Esophagus (tissue), 2 donors: ENCODE data around the gene PPP1R13B. TPM values are rescaled to one million over a fixed set of nuclear protein-coding genes. Genes with fewer than 3 reads are reported as not detected.

Source experiments
- H3K27ac ChIP-seq, 2 donors: one replicate each; pipeline ENCODE4 v1.5.1; 2013; ENCODE audit warnings: low read depth in 2 of 2, mild to moderate bottlenecking in 2 of 2, inconsistent platforms in 1 of 2, low read length in 1 of 2, moderate library complexity in 1 of 2
- H3K27me3 ChIP-seq, 2 donors: one replicate each; pipeline ENCODE4 v1.6.1; 2013; ENCODE audit warnings: low read length in 2 of 2, control low read depth in 1 of 2, mild to moderate bottlenecking in 1 of 2; ENCODE audit not compliant: insufficient read depth in 2 of 2, control insufficient read depth in 1 of 2
- H3K36me3 ChIP-seq, 2 donors: one replicate each; pipeline ENCODE4 v1.6.1; 2013; ENCODE audit warnings: low read length in 1 of 2; ENCODE audit not compliant: control insufficient read depth in 2 of 2, insufficient read depth in 2 of 2
- H3K4me1 ChIP-seq, 2 donors: one replicate each; pipeline ENCODE4 v1.6.1; 2013; ENCODE audit warnings: low read length in 1 of 2; ENCODE audit not compliant: control insufficient read depth in 2 of 2, insufficient read depth in 2 of 2
- H3K4me3 ChIP-seq, 2 donors: one replicate each; pipeline ENCODE4 v1.5.1; 2013; ENCODE audit warnings: low read length in 2 of 2, mild to moderate bottlenecking in 2 of 2, low read depth in 1 of 2, moderate library complexity in 1 of 2
- H3K9me3 ChIP-seq, 2 donors: one replicate each; pipeline ENCODE4 v1.6.1; 2013; ENCODE audit warnings: mild to moderate bottlenecking in 2 of 2, low read depth in 1 of 2, low read length in 1 of 2, moderate library complexity in 1 of 2; ENCODE audit not compliant: control insufficient read depth in 2 of 2, insufficient read depth in 1 of 2
- WGBS, 2 donors: extraction: QIAGEN DNeasy Blood & Tissue Kit; methylation state at CpG; one replicate each; pipeline ENCODE4 v1.1.7; 2013; 5-methylcytosine and 5-hydroxymethylcytosine counted together
- polyA plus RNA-seq, 2 donors: library from polyadenylated mRNA; stranded (reverse); fragments of 200-250 nt; gene quantifications; one replicate each; pipeline ENCODE4 v1.2.3, GENCODE V29; 2013
- donor health status: healthy with polysubstance abuse.
- donor health status: Bipolar disorder and iron deficiency.

The PPP1R13B gene
- polyA plus RNA-seq, 2 donors = 16.4 to 28.4 TPM

- H3K4me1 ChIP-seq = peaks cover 25 to 55% of the 10 kb centered on the region in 2 donors
- no peak overlapping the region for H3K27ac ChIP-seq
- H3K27me3 ChIP-seq = no peaks in the 10 kb centered on the region
- peaks cover 4 to 43% of the 10 kb centered on the region in 2 donors for H3K36me3 ChIP-seq
- 86 to 88% methylated on average over 16 of the region's 16 CpGs for WGBS, 2 donors
- H3K9me3 ChIP-seq = no peaks in the 10 kb centered on the region
- no peak overlapping the region for H3K4me3 ChIP-seq
Observed at GRCh38 chr14:103725739-103726395, 121.5 kb downstream of the PPP1R13B start.

GRCh38 chr14:103725001-103725682 lies 122.2 kb downstream of the PPP1R13B start:
- Histone ChIP-seq H3K9me3 (no peaks in the 10 kb centered on the region), H3K4me1 (peaks cover 20 to 48% of the 10 kb centered on the region in 2 donors), H3K36me3 (peaks cover 4 to 36% of the 10 kb centered on the region in 2 donors), H3K27ac (no peak overlapping the region), H3K27me3 (no peaks in the 10 kb centered on the region), H3K4me3 (no peak overlapping the region)
- 92 to 94% methylated on average over 29 of the region's 29 CpGs for WGBS, 2 donors

- WGBS, 2 donors = 35 to 43% methylated on average over 20 of the region's 20 CpGs
- H3K36me3 ChIP-seq = peaks cover 0 to 27% of the 10 kb centered on the region in 2 donors
- H3K4me3 ChIP-seq = no peak overlapping the region
Observed at GRCh38 chr14:103724116-103724515, 123.3 kb downstream of the PPP1R13B start.

GRCh38 chr14:103723748-103724081 lies 123.7 kb downstream of the PPP1R13B start:
- Histone ChIP-seq H3K4me3 (no peak overlapping the region), H3K27me3 (no peaks in the 10 kb centered on the region), H3K36me3 (peaks cover 0 to 23% of the 10 kb centered on the region in 2 donors), H3K4me1 (peaks cover 17 to 44% of the 10 kb centered on the region in 2 donors), H3K27ac (peak overlapping the region; percentile 63 to 73), H3K9me3 (no peaks in the 10 kb centered on the region)
- WGBS, 2 donors = 76 to 81% methylated on average over 7 of the region's 7 CpGs

More at GRCh38 chr14:103724116-103724515, 123.3 kb downstream of the PPP1R13B start:
- peak overlapping the region; percentile 63 to 73 for H3K27ac ChIP-seq
- H3K27me3 ChIP-seq = no peaks in the 10 kb centered on the region
- H3K4me1 ChIP-seq = peaks cover 17 to 42% of the 10 kb centered on the region in 2 donors
- H3K9me3 ChIP-seq = no peaks in the 10 kb centered on the region

GRCh38 chr14:103721334-103722120 lies 125.8 kb downstream of the PPP1R13B start:
- Histone ChIP-seq H3K27me3 (no peaks in the 10 kb centered on the region), H3K4me1 (peaks cover 17 to 43% of the 10 kb centered on the region in 2 donors), H3K9me3 (no peaks in the 10 kb centered on the region), H3K36me3 (peaks cover 0 to 16% of the 10 kb centered on the region in 2 donors), H3K27ac (peak overlapping the region; percentile 11 to 66), H3K4me3 (no peak overlapping the region)
- 79 to 84% methylated on average over 26 of the region's 26 CpGs for WGBS, 2 donors

GRCh38 chr14:103719751-103720150 lies 127.6 kb downstream of the PPP1R13B start:
- Histone ChIP-seq H3K27ac (peak overlapping the region in 1 of 2 donors; percentile 24), H3K9me3 (no peaks in the 10 kb centered on the region), H3K36me3 (peaks cover 0 to 4% of the 10 kb centered on the region in 2 donors), H3K4me3 (no peak overlapping the region), H3K4me1 (peaks cover 17 to 34% of the 10 kb centered on the region in 2 donors), H3K27me3 (no peaks in the 10 kb centered on the region)
- 82 to 88% methylated on average over 8 of the region's 8 CpGs for WGBS, 2 donors

GRCh38 chr14:103718572-103718971 lies 128.8 kb downstream of the PPP1R13B start:
- Histone ChIP-seq H3K27ac (peak overlapping the region in 1 of 2 donors; percentile 37), H3K4me1 (peaks cover 8 to 32% of the 10 kb centered on the region in 2 donors), H3K27me3 (no peaks in the 10 kb centered on the region), H3K9me3 (no peaks in the 10 kb centered on the region), H3K36me3 (peaks cover 0 to 1% of the 10 kb centered on the region in 2 donors), H3K4me3 (no peak overlapping the region)
- WGBS, 2 donors = 43 to 53% methylated on average over 16 of the region's 16 CpGs

- no peaks in the 10 kb centered on the region for H3K27me3 ChIP-seq
- peaks cover 5 to 42% of the 10 kb centered on the region in 2 donors for H3K4me1 ChIP-seq
- H3K27ac ChIP-seq = no peak overlapping the region
- WGBS, 2 donors = 76 to 77% methylated on average over 17 of the region's 17 CpGs
- H3K9me3 ChIP-seq = no peaks in the 10 kb centered on the region
- peaks cover 0 to 1% of the 10 kb centered on the region in 2 donors for H3K36me3 ChIP-seq
- H3K4me3 ChIP-seq = peak overlapping the region in 1 of 2 donors; percentile 72
Observed at GRCh38 chr14:103716899-103717411, 130.4 kb downstream of the PPP1R13B start.

- Histone ChIP-seq H3K9me3 (no peaks in the 10 kb centered on the region), H3K27ac (peak overlapping the region; percentile 86 to 95), H3K4me1 (peaks cover 6 to 37% of the 10 kb centered on the region in 2 donors), H3K27me3 (no peaks in the 10 kb centered on the region), H3K36me3 (peaks cover 0 to 1% of the 10 kb centered on the region in 2 donors), H3K4me3 (peak overlapping the region; percentile 72 to 81)
- 2 to 4% methylated on average over 53 to 72 of the region's 72 CpGs for WGBS, 2 donors
Observed at GRCh38 chr14:103716091-103716801, 131.1 kb downstream of the PPP1R13B start.
